T1000 (cell line): Measurements from ENCODE around the gene ZNF749.
A peak's percentile ranks its signal among the peaks of the same experiment; 100 is the strongest.
"Not testable (repeated sequence)": the region's sequence is repeated elsewhere in the genome, so short reads cannot be mapped to it uniquely, and the experiment has no call there.

Source experiments
- DNase-seq: peaks from one replicate; lab custom pipeline; 2025; ENCODE audit warnings: mixed read lengths; lab: John Stamatoyannopoulos, UW

The ZNF749 gene

GRCh38 chr19:57466489-57466888, 31.4 kb downstream of the ZNF749 start:
- no peak for DNase-seq

GRCh38 chr19:57473646-57474045, 38.5 kb downstream of the ZNF749 start:
- no peak for DNase-seq

- DNase-seq = peak; percentile 86
Observed at GRCh38 chr19:57477191-57478008, 42.3 kb downstream of the ZNF749 start, which contains the start of gene ZNF772. Gene ZNF772, minus strand, starts transcription at chr19:57477566. Its CDS starts 257 bp downstream, at chr19:57477309.

- DNase-seq = peak; percentile 74
Observed at GRCh38 chr19:57487477-57488298, 52.6 kb downstream of the ZNF749 start, which contains the start of gene ZNF419. Gene ZNF419, plus strand, starts transcription at chr19:57487750. Its CDS starts 201 bp downstream, at chr19:57487951.

GRCh38 chr19:57488299-57488644, 53.1 kb downstream of the ZNF749 start:
- not testable (repeated sequence) for DNase-seq
